ENCODE data around the gene WDR62.

Gene WDR62

GRCh38 chr19:36142496-36142895 lies 87.8 kb downstream of the WDR62 start:
- no peak for DNase-seq

GRCh38 chr19:36144624-36145023 lies 89.9 kb downstream of the WDR62 start:
- DNase-seq, result no peak

GRCh38 chr19:36149673-36150406 lies 95.1 kb downstream of the WDR62 start:
- no peak for DNase-seq

GRCh38 chr19:36150586-36150985 lies 95.9 kb downstream of the WDR62 start:
- DNase-seq, result no peak

GRCh38 chr19:36151144-36152018 lies 96.7 kb downstream of the WDR62 start:
- DNase-seq, result no peak

- no peak for DNase-seq
These were observed 97.3 kb downstream of the WDR62 start for GRCh38 chr19:36152019-36152351.

GRCh38 chr19:36152352-36153091 lies 97.8 kb downstream of the WDR62 start, which contains the start of gene COX7A1:
COX7A1 (minus strand) TSS chr19:36152447; CDS start chr19:36152407, 40 bp downstream.
- no peak for DNase-seq

- DNase-seq, result no peak
These were observed 98.4 kb downstream of the WDR62 start for GRCh38 chr19:36153126-36153525.

All from CD4-positive, alpha-beta T cell treated with Interferon alpha-2 for 1 hour (primary cell).